Amniotic epithelial cell (primary cell): ENCODE measurements around the gene TRAM2.

Experiments used
- DNase-seq: peaks from one replicate; pipeline ENCODE4 v3.0.0-alpha.2; 2010; ENCODE audit warnings: low read depth

The TRAM2 gene

GRCh38 chr6:52577022-52577777 is at the start of gene TRAM2:
Gene TRAM2, minus strand, starts transcription at chr6:52577060. Its CDS starts 145 bp downstream, at chr6:52576915.
- DNase-seq = peak; percentile 75

- no peak for DNase-seq
These were observed 46.0 kb upstream of the TRAM2 start for GRCh38 chr6:52622810-52623209.

- no peak for DNase-seq
These were observed 44.8 kb upstream of the TRAM2 start for GRCh38 chr6:52621631-52622030.

GRCh38 chr6:52620906-52621190 is 44.0 kb upstream of the TRAM2 start:
- DNase-seq = no peak

GRCh38 chr6:52620055-52620905 is 43.4 kb upstream of the TRAM2 start:
- DNase-seq = no peak

- DNase-seq = no peak
These were observed 40.2 kb upstream of the TRAM2 start for GRCh38 chr6:52617087-52617486.

- no peak for DNase-seq
These were observed 39.3 kb upstream of the TRAM2 start for GRCh38 chr6:52616059-52616690.

- DNase-seq = no peak
These were observed 35.6 kb upstream of the TRAM2 start for GRCh38 chr6:52612336-52613054.

GRCh38 chr6:52611833-52612232 is 35.0 kb upstream of the TRAM2 start:
- DNase-seq = no peak

GRCh38 chr6:52610745-52611355 is 34.0 kb upstream of the TRAM2 start:
- peak; percentile 86 for DNase-seq

GRCh38 chr6:52610011-52610410 is 33.2 kb upstream of the TRAM2 start:
- DNase-seq = peak; percentile 40

GRCh38 chr6:52605610-52606185 is 28.8 kb upstream of the TRAM2 start:
- no peak for DNase-seq

GRCh38 chr6:52603000-52603795 is 26.3 kb upstream of the TRAM2 start:
- peak; percentile 50 for DNase-seq

GRCh38 chr6:52598824-52599190 is 21.9 kb upstream of the TRAM2 start:
- DNase-seq = no peak

- peak; percentile 75 for DNase-seq
These were observed 21.4 kb upstream of the TRAM2 start for GRCh38 chr6:52598123-52598823.

GRCh38 chr6:52597738-52598122 is 20.9 kb upstream of the TRAM2 start:
- no peak for DNase-seq

GRCh38 chr6:52596371-52597028 is 19.6 kb upstream of the TRAM2 start:
- DNase-seq = peak; percentile 84

- DNase-seq = no peak
These were observed 18.9 kb upstream of the TRAM2 start for GRCh38 chr6:52595796-52596130.

- DNase-seq = peak; percentile 97
These were observed 18.3 kb upstream of the TRAM2 start for GRCh38 chr6:52595000-52595795.
